NCI-H1694 (cell line): ENCODE measurements around the gene MAPK1.
"Not testable (repeated sequence)": the region's sequence is repeated elsewhere in the genome, so short reads cannot be mapped to it uniquely, and the experiment has no call there.

ENCODE experiments used
- DNase-seq: peaks from one replicate; lab custom pipeline; 2025; lab: John Stamatoyannopoulos, UW

The MAPK1 gene

DNA sequence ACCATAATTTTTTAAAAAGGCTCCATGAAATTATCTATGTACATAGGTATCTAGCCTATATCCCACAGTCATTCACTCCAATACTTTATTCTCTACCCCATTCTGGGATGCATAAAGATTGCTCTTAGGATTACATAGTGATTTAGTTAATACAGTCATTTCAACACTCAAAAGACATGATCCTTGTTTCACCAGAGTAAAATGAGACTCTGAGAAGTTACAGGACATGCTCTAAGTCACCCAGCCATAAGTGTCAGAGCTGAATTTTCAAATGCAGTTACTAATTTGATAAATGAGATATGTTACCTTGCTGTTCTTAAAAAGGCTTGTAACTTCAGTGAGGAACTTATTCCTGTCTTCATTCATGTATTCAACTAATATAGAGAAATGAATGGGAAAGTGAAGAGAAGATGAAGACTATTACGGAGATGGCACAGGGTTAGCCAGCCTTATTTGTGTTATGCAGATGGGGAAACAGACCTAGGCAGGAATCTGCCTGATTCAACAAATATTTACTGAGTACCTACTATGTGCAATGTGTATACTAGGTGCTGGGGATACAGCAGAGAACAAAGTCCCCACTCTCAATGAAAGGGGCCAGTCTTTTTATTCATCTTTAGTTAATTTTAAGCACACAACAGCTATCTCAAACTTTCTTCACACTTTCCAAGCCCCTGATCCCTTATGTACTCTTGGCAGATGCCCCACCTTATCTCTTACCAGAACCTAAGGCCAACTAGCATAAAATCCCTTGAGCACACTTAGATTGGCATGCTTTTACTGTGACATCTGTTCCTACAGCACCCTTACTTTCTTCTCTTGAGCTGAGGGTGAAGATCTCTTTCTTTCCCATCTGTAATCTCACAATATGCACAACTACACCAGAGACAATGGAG lies 21.6 kb downstream of the MAPK1 start:
- DNase-seq = no peak

GRCh38 chr22:21842946-21843345 lies 24.5 kb downstream of the MAPK1 start:
- no peak for DNase-seq

DNA sequence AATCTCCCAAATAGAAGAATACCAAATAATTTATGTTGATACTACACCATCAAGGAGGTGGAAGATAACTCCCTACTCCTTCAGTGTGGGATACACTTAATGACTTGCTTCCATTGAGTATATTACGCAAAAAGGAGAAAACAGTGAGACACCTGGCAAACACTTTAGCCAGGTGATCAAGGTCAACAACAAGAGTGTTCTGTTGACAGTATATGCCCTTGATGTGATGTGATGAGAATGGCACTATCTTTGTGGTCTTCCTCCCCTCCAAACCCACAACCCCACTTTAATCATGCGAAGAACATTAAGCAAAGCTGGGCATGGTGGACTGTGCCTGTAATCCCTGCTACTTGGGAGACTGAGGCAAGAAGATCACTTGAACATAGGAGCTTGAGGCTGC lies 26.0 kb downstream of the MAPK1 start:
- no peak for DNase-seq

DNA sequence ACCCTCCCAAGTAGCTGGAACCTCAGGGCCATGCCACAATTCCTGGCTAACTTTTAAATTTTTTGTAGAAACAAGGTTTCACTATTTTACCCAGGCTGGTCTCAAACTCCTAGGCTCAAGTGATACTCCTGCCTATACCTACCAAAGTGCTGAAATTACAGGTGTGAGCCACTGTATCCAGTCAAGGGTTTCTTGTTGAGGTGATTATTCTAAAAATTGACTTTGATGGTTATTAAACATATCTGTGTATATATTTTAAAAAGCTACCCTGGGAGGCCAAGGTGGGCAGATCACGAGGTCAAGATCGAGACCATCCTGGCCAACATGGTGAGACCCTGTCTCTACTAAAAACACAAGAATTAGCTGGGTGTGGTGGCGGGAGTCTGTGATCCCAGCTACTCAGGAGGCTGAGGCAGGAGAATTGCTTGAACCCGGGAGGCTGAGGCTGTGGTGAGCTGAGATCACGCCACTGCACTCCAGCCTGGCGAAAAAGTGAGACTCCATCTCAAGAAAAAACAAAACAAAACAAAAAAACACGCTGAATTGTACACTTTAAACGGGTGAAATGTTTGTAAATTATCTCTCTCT lies 27.1 kb downstream of the MAPK1 start:
- DNase-seq = no peak

DNA sequence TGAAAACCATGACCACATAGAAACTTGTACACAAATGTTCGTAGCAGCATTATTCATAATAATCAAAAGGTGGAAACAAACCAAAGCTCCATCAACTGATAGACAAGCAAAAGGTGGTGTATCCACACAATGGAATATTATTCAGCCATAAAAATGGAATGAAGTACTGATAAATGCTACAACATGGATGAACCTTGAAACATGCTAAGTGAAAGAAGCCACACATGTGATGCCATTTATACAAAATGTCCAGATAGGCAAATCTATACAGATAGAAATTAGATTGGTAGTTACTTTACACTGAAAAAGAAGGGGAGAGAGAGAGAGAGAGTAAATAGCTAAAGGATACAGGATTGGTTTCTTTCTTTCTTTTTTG lies 27.7 kb downstream of the MAPK1 start:
- no peak for DNase-seq

GRCh38 chr22:21839104-21839764 lies 28.2 kb downstream of the MAPK1 start:
- DNase-seq = not testable (repeated sequence)

GRCh38 chr22:21837248-21837979 lies 30.0 kb downstream of the MAPK1 start:
- no peak for DNase-seq

DNA sequence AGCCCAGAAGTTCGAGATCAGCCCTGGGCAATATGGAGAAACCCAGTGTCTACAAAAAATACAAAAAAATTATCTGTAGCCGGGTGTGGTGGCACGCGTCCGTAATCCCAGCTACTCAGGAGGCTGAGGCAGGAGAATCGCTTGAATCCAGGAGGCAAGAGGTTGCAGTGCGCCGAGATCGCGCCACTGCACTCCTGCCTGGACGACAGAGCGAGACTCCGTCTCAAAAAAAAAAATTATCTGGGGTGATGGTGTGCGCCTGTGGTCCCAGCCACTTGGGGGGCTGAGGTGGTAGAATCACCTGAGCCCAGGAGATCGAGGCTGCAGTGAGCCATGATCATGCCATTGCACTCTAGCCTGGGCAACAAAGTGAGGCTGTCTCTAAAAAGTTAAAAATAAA lies 31.0 kb downstream of the MAPK1 start:
- DNase-seq = not testable (repeated sequence)

DNA sequence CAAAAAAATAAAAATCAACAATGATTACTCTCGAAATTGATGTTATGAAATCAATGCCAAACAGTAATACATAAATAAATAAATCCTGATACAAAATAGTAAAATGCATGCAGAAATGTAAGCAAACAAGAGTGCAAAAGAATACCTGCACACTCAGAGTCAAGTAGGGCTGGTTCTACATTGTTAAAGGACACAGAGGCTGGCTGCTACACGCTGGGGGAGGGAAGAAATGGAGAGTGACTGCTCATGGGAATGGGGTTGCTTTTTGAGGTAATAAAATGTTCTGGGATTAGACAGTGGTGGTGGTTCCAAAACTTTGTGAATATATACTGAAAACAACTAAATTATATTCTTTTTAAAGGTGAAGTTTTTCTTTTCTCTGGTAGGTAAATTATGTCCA lies 32.1 kb downstream of the MAPK1 start:
- DNase-seq = no peak

DNA sequence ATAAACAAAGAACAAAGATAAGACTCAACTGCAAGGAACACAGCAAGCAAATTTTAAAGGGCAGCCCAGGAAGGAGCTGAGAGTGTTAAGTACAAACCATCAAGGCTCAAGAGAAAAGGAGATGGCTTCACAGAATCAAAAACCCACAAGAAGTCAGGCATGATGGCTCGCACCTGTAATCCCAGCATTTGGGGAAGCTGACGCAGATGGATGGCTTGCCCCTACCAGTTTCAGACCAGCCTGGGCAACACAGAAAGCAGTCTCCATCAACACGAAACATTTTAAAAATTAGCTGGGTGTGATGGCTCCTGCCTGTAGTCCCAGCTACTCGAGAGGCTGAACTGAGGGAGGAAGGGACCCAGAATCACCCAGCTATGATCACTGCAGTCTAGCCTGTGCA lies 32.6 kb downstream of the MAPK1 start:
- DNase-seq = no peak

DNA sequence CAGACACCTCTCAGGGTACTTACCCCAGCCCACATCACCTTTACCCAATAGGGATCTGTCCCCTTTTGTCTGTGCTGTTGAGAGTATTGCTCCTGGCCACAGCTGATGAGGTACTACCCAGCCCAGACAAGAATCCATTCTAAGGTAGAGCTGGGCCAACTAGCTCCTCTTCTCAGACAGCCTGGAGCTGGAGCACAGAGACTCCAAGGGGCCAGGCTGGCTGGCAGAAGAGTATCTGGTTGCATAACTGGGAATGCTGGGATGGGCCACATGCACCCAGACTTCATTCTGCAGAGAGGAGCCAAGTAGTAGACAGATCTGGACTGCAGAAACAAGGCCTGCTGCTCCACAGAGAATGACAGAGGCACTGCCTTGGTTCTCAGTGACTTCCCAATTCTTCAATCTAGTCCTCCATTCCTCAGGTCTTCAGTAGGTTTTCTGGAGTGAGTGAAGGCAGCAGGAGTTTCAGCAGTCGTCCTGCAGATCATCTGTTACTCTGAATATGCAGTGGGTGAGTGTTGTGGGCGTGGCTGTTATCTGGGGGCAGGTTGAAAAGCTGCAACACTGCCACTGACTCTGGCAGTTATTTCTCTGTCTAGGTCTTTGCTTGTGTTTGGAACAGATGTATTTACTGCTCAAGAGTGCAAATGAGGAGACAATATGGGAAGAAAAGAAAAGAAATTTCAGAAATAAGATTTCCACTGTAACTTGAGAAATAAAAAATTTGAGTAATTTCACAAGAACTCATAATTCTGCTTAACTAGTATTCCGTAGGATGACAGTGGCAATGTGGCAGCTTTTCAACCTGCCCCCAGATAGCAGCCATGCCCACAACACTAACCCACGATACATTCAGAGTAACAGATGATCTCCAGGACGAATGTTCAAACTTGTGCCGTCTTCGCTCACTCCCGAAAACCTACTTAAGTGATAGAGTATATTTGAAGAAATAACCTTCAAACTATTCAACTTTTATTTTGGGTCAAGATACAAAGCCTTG lies 34.9 kb downstream of the MAPK1 start:
- no peak for DNase-seq

GRCh38 chr22:21829523-21829922 lies 37.9 kb downstream of the MAPK1 start:
- no peak for DNase-seq

GRCh38 chr22:21828268-21828638 lies 39.2 kb downstream of the MAPK1 start:
- DNase-seq = no peak

DNA sequence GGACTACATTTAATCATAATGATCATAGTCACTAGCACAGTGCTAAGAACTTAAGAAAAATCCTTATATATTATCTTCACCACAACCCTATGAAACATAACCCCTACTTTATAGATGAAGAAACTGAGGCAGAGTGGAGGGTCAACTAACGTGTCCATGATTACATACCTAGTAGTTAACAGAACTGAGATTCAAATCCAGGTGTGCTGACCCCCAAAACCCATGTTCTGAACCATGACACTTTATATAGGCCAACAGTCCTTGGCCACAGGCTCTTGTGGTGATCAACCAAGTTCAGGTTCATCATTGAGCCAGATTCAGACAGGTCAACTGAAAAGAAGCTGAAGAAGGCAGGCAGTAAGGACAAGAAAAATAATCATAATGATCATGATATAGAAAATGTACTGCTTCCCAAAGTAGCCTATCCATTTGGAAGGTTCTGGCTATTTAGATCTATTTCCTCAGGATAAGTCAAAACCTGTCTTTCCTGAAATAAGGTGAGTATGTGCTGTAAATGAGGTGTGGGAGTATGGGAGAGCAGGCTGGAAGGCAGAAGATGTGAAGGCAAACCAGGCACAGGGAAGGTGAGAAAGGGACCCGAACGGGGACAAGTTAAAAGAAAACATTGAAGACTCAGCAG lies 39.7 kb downstream of the MAPK1 start:
- DNase-seq = no peak

GRCh38 chr22:21826204-21826603 lies 41.2 kb downstream of the MAPK1 start:
- DNase-seq = no peak

- DNase-seq = not testable (repeated sequence)
Measured at GRCh38 chr22:21824962-21825361, 42.5 kb downstream of the MAPK1 start.

DNA sequence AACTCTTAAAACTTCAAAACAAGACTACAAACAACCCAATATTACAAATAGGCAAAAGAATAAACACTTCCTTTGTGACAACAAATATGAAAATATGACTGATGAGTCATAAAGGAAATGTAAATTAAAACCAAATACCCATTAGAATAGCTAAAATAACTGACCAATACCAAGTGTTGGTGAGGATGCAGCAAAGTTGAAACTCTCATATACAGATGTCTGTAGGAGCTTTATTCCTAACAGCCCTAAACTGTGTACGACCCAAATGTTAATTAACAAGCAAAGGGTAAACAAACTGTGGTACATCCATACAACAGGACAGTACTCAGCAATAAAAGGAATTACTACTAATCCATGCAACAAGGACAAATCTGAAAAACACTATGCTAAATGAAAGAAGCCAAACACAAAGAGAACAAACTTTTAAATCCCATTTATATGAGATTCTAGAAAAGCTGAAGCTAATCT lies 43.0 kb downstream of the MAPK1 start:
- DNase-seq = no peak

GRCh38 chr22:21823740-21824444 lies 43.6 kb downstream of the MAPK1 start:
- DNase-seq = no peak

GRCh38 chr22:21819183-21819770 lies 48.2 kb downstream of the MAPK1 start:
- DNase-seq = no peak
